Pancreas (tissue), 10 donors: ENCODE measurements around the gene GNAQ. TPM values are rescaled to one million over a fixed set of nuclear protein-coding genes. Genes with fewer than 3 reads are reported as not detected.

Experiments used
- ATAC-seq, 4 donors: fragments of 200-7000 bp; cut with Tn5 transposase; one replicate each; pipeline versions ENCODE4 v1.8.0 to v1.9.1; 2020; ENCODE audit warnings: mild to moderate bottlenecking in 4 of 4, moderate library complexity in 4 of 4
- DNase-seq, 6 donors: peaks; one replicate each; pipeline ENCODE4 v3.0.0-alpha.2; 2020
- FAIRE-seq: peaks from 2 replicates; lab custom pipeline; 2012; peaks lifted over from hg19 to GRCh38; lab: Jason Lieb, UNC
- H3K27ac ChIP-seq, 4 donors: fragments of 200-600 bp; sonication (generic); 1 replicate in 3 of 4; 2 replicates in 1 of 4; pipeline versions ENCODE4 v1.5.0 to v1.8.0; 2020
- H3K27me3 ChIP-seq, 4 donors: fragments of 200-600 bp; one replicate each; pipeline ENCODE4 v1.8.0; 2021
- H3K36me3 ChIP-seq, 3 donors: fragments of 200-600 bp; sonication (generic) in 1 of 3; one replicate each; pipeline versions ENCODE4 v1.5.0 to v1.8.0; 2020 to 2021
- H3K4me1 ChIP-seq, 3 donors: fragments of 200-600 bp; one replicate each; pipeline ENCODE4 v1.8.0; 2021
- H3K4me3 ChIP-seq, 4 donors: fragments of 200-600 bp; sonication (generic) in 2 of 4; one replicate each; pipeline versions ENCODE4 v1.5.0 to v1.8.0; 2020 to 2021
- H3K9me3 ChIP-seq, 4 donors: fragments of 200-600 bp; one replicate each; pipeline ENCODE4 v1.8.0; 2021
- CTCF ChIP-seq, 4 donors: fragments of 200-600 bp; sonication (generic) in 3 of 4; IDR thresholded peaks; one replicate each; pipeline versions ENCODE4 v1.5.0 to v1.8.0; 2021; ENCODE audit warnings: antibody characterized with exemption in 4 of 4
- WGBS, 2 donors: extraction: QIAGEN DNeasy Blood & Tissue Kit; methylation state at CpG; one replicate each; pipeline ENCODE4 v1.1.7; 2013; 5-methylcytosine and 5-hydroxymethylcytosine counted together
- intact Hi-C, 3 donors: fragments of 100-400 bp; cut with DNase I; formaldehyde crosslinking; loops; one replicate each; pipeline versions ENCODE4 v1.11.1 to v1.14.2; 2022
- polyA plus RNA-seq, 2 donors: library from polyadenylated mRNA; stranded (reverse); fragments of 200-250 nt; gene quantifications; one replicate each; pipeline ENCODE4 v1.2.3, GENCODE V29; 2013
- total RNA-seq, 6 donors: library from RNA; stranded (reverse); fragmentation: NEBNext Ultra II Directional in 4 of 6; extraction: Animal tissue kit (Norgen Biotek cat#: 25700) in 4 of 6; gene quantifications; one replicate each; pipeline versions ENCODE4 v1.2.1 to v1.2.4, GENCODE V29; 2021 to 2023
- donor health status: healthy with polysubstance abuse.
- donor health status: DM: no; HTN: no; CAD: no; lungs with moderate emphysema.
- donor health status: DM: no; HTN: no; CAD: no.
- donor health status: control.
- donor health status: control.
- donor health status: Bipolar disorder and iron deficiency.
- donor health status: DM: yes; HTN: yes; CAD: no.
- donor health status: DM: no; HTN: no; CAD: no.
- donor health status: DM: no; HTN: no; CAD: no.
- donor health status: DM: yes; HTN: yes; CAD: no.

GNAQ gene
- total and polyA plus RNA-seq, 8 donors = 6.7 to 33.8 (median 18.2) TPM

DNA sequence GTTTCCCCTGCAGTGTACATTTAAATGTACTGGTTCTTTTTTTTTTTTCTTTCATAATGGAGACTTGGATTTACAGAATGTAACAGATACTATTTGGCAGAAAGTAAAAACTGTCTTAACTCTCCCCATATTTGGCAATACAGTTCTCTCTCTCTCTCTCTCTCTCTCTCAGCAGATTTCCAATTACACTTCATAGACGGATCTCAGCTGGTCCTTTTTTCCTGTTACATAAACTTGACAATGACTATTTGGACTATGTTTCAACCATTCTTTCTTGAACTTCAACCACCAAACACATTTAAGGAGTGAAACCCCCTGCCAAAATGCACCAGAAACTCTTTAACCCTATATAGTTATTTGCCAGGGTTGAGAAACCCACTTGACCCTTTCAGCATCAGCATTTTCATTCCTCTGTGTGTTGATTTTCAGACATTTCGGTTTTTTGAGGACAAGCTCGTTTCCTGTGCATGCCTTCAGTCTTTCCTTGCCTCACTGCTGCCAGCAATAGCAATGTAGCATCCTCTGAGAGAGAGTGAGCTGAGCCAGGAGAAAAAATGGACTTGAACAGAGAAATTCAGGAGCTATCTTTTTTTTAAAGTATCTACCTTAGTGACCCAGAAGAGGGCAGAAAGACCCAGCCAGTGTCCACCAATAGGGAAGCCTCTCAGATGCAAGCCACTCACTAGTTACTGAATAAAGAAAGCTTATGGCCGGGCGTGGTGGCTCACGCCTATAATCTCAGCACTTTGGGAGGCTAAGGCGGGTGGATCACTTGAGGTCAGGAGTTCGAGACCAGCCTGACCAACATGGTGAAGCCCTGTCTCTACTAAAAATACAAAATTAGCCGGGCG, 357.4 kb downstream of the GNAQ start:
- 79 to 87% methylated on average over 10 of the region's 10 CpGs for WGBS, 2 donors
- FAIRE-seq = no peak
- H3K27ac ChIP-seq = no peak overlapping the region
- intact Hi-C loops = no loop called here
- H3K9me3 ChIP-seq = no peaks in the 10 kb centered on the region
- no peak for ATAC-seq
- no peak overlapping the region for H3K4me3 ChIP-seq
- TF ChIP-seq CTCF (IDR thresholded peaks at IDR 0.05) = no peak
- no peaks in the 10 kb centered on the region for H3K36me3 ChIP-seq
- DNase-seq = no peak
- no peaks in the 10 kb centered on the region for H3K4me1 ChIP-seq
- no peaks in the 10 kb centered on the region for H3K27me3 ChIP-seq

GRCh38 chr9:77672183-77672582, 359.4 kb downstream of the GNAQ start:
- Histone ChIP-seq H3K27me3 (no peaks in the 10 kb centered on the region), H3K27ac (no peak overlapping the region), H3K4me1 (peaks cover 0 to 7% (median 6%) of the 10 kb centered on the region in 3 donors), H3K4me3 (no peak overlapping the region), H3K9me3 (no peaks in the 10 kb centered on the region), H3K36me3 (no peaks in the 10 kb centered on the region)
- WGBS, 2 donors = 58 to 59% methylated on average over 4 of the region's 4 CpGs
- intact Hi-C loops = no loop called here
- FAIRE-seq (no peak), ATAC-seq (no peak), DNase-seq (no peak)
- TF ChIP-seq CTCF (IDR thresholded peaks at IDR 0.05) = no peak

- FAIRE-seq (no peak), DNase-seq (no peak), ATAC-seq (peak in 3 of 4 donors; percentile 55 to 77 (median 64))
- Histone ChIP-seq H3K27ac (no peak overlapping the region), H3K36me3 (no peaks in the 10 kb centered on the region), H3K9me3 (no peaks in the 10 kb centered on the region), H3K27me3 (no peaks in the 10 kb centered on the region), H3K4me1 (peaks cover 4 to 31% (median 29%) of the 10 kb centered on the region in 3 donors), H3K4me3 (no peak overlapping the region)
- no peak for TF ChIP-seq CTCF (IDR thresholded peaks at IDR 0.05)
- 14 to 18% methylated on average over 1 of the region's 1 CpG for WGBS, 2 donors
- intact Hi-C loops = no loop called here
These were observed 364.5 kb downstream of the GNAQ start for GRCh38 chr9:77667151-77667550.

Other genes with a start within 250 kb of the GNAQ start
- gene CEP78, start 204.3 kb upstream of the GNAQ start, total RNA-seq = 1 to 10 TPM; 4.1 to 6.5 (median 5.4) TPM
- 1 to 10 TPM; 3.3 to 5.2 TPM for gene CEP78, start 204.3 kb upstream of the GNAQ start, polyA plus RNA-seq